ENCODE data around the gene STMN1.

DNA sequence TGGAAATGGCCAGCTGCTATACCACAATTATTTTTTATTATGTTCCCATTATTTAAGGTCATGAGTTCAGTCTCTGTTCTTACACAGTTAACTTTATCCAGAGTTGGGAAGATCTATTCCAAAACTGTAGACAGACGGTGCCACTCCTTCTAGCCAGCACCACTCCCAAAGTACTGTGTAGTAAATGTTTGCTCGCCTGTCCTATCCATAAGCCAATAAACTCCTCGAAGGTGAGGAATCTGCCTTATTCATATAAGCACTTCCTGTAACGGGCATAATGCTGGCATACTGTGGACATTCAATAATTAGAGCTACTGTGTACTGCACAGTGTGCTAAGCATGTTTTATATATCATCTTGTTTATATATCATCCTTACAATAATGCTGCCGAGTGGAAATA, 26.1 kb upstream of the STMN1 start:
- TF ChIP-seq SUZ12 (IDR thresholded peaks at IDR 0.05; ENCODE audit: extremely low read depth, insufficient read depth, insufficient read length) (no peak), ZNF274 (IDR thresholded peaks at IDR 0.05; ENCODE audit: low read depth, low read length) (no peak)

Data from NT2/D1 (cell line).